ENCODE results near the gene GSE1. TPM values are rescaled to one million over a fixed set of nuclear protein-coding genes. Genes with fewer than 3 reads are reported as not detected.

Gene GSE1
- total and polyA plus RNA-seq, 9 of the 15 experiments (the other 6 are each of a cell fraction or from before 2014, with no cell fraction given) = 12.2 to 244 (median 57.9) TPM

- TF ChIP-seq GABPB2 (CRISPR knock-in tag; conservative IDR thresholded peaks at IDR 0.05) (no peak), ZNF165 (CRISPR knock-in tag; IDR thresholded peaks at IDR 0.05; ENCODE audit: borderline replicate concordance) (peak; percentile 70; the same call in 1 of the 2 replicates), ZNF785 (CRISPR knock-in tag; IDR thresholded peaks at IDR 0.05) (no peak), NCOR1 (IDR thresholded peaks at IDR 0.05) (0 out of 2 replicates have a peak, but pooled peaks have one; percentile 10), ZNF830 (CRISPR knock-in tag; IDR thresholded peaks at IDR 0.05) (peak; percentile 57; the same call in 1 of the 2 replicates), THAP12 (CRISPR knock-in tag; IDR thresholded peaks at IDR 0.05) (peak; percentile 67), GABPB1 (CRISPR knock-in tag; IDR thresholded peaks at IDR 0.05) (peak; percentile 78; the same call in 1 of the 2 replicates), ELF2 (CRISPR knock-in tag; IDR thresholded peaks at IDR 0.05) (0 out of 2 replicates have a peak, but pooled peaks have one; percentile 0), KLF1 (tag; IDR thresholded peaks at IDR 0.05) (0 out of 2 replicates have a peak, but pooled peaks have one; percentile 46), AFF4 (CRISPR knock-in tag; IDR thresholded peaks at IDR 0.05) (0 out of 2 replicates have a peak, but pooled peaks have one; percentile 44), CC2D1A (IDR thresholded peaks at IDR 0.05) (peak; percentile 62; the same call in 1 of the 2 replicates), ATF7 (IDR thresholded peaks at IDR 0.05) (peak; percentile 77), ZEB2 (IDR thresholded peaks at IDR 0.05) (peak; percentile 97), FOXA1 (IDR thresholded peaks at IDR 0.05; ENCODE audit: borderline replicate concordance) (no peak), ZBTB7A (IDR thresholded peaks at IDR 0.05; ENCODE audit: borderline replicate concordance, control insufficient read depth, low read depth, low read length) (peak; percentile 86), POLR3G (IDR thresholded peaks at IDR 0.05; ENCODE audit: extremely low read depth, insufficient read length, insufficient replicate concordance) (no peak), ZNF175 (CRISPR knock-in tag; IDR thresholded peaks at IDR 0.05; ENCODE audit: low read depth) (no peak)
- TF ChIP-seq, protein P1, sequence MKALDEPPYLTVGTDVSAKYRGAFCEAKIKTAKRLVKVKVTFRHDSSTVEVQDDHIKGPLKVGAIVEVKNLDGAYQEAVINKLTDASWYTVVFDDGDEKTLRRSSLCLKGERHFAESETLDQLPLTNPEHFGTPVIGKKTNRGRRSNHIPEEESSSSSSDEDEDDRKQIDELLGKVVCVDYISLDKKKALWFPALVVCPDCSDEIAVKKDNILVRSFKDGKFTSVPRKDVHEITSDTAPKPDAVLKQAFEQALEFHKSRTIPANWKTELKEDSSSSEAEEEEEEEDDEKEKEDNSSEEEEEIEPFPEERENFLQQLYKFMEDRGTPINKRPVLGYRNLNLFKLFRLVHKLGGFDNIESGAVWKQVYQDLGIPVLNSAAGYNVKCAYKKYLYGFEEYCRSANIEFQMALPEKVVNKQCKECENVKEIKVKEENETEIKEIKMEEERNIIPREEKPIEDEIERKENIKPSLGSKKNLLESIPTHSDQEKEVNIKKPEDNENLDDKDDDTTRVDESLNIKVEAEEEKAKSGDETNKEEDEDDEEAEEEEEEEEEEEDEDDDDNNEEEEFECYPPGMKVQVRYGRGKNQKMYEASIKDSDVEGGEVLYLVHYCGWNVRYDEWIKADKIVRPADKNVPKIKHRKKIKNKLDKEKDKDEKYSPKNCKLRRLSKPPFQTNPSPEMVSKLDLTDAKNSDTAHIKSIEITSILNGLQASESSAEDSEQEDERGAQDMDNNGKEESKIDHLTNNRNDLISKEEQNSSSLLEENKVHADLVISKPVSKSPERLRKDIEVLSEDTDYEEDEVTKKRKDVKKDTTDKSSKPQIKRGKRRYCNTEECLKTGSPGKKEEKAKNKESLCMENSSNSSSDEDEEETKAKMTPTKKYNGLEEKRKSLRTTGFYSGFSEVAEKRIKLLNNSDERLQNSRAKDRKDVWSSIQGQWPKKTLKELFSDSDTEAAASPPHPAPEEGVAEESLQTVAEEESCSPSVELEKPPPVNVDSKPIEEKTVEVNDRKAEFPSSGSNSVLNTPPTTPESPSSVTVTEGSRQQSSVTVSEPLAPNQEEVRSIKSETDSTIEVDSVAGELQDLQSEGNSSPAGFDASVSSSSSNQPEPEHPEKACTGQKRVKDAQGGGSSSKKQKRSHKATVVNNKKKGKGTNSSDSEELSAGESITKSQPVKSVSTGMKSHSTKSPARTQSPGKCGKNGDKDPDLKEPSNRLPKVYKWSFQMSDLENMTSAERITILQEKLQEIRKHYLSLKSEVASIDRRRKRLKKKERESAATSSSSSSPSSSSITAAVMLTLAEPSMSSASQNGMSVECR (CRISPR knock-in tag; IDR thresholded peaks at IDR 0.05) = peak; percentile 92
These were observed 2.5 kb upstream of the GSE1 start (continued) for GRCh38 chr16:85610446-85611193.
